ENCODE data around the gene ARHGAP23. TPM values are rescaled to one million over a fixed set of nuclear protein-coding genes. Genes with fewer than 3 reads are reported as not detected.

The ARHGAP23 gene
- total RNA-seq, 1 experiment from 2014 or later: 0.04 TPM

- DNase-seq: no peak
- no peak overlapping the region for H3K4me2 ChIP-seq (ENCODE audit: low read depth, low read length, poor library complexity, severe bottlenecking)
Measured at GRCh38 chr17:38425744-38426143, 2.5 kb upstream of the ARHGAP23 start.

GRCh38 chr17:38426441-38426840, 1.8 kb upstream of the ARHGAP23 start:
- Histone ChIP-seq H3K4me1 (ENCODE audit: low read length) (peaks cover 22% of the 10 kb centered on the region), H3K27ac (ENCODE audit: low read length) (no peak overlapping the region), H3K9me2 (replicated peaks; ENCODE audit: insufficient read depth, low read length) (no peaks in the 10 kb centered on the region), H3K9ac (ENCODE audit: low read length) (no peak overlapping the region), H4K20me1 (ENCODE audit: insufficient read depth, low read depth, low read length) (no peaks in the 10 kb centered on the region), H3K27me3 (ENCODE audit: low read length) (no peaks in the 10 kb centered on the region), H3K4me2 (ENCODE audit: low read depth, low read length, poor library complexity, severe bottlenecking) (no peak overlapping the region), H3K79me2 (ENCODE audit: low read length) (no peaks in the 10 kb centered on the region), H2AFZ (ENCODE audit: low read length) (no peak overlapping the region), H3K36me3 (ENCODE audit: insufficient read depth, low read length) (no peaks in the 10 kb centered on the region), H3K9me3 (ENCODE audit: low read length) (no peaks in the 10 kb centered on the region), H3K4me3 (ENCODE audit: low read length) (no peak overlapping the region)
- no peak for DNase-seq

More at GRCh38 chr17:38425744-38426143, 2.5 kb upstream of the ARHGAP23 start:
- Histone ChIP-seq H2AFZ (ENCODE audit: low read length) (no peak overlapping the region), H4K20me1 (ENCODE audit: insufficient read depth, low read depth, low read length) (no peaks in the 10 kb centered on the region), H3K4me1 (ENCODE audit: low read length) (peaks cover 24% of the 10 kb centered on the region), H3K9me2 (replicated peaks; ENCODE audit: insufficient read depth, low read length) (no peaks in the 10 kb centered on the region), H3K9ac (ENCODE audit: low read length) (no peak overlapping the region), H3K9me3 (ENCODE audit: low read length) (no peaks in the 10 kb centered on the region), H3K27me3 (ENCODE audit: low read length) (no peaks in the 10 kb centered on the region), H3K27ac (ENCODE audit: low read length) (no peak overlapping the region), H3K79me2 (ENCODE audit: low read length) (no peaks in the 10 kb centered on the region), H3K4me3 (ENCODE audit: low read length) (no peak overlapping the region), H3K36me3 (ENCODE audit: insufficient read depth, low read length) (no peaks in the 10 kb centered on the region)

- H3K9me2 ChIP-seq (replicated peaks; ENCODE audit: insufficient read depth, low read length): no peaks in the 10 kb centered on the region
- no peaks in the 10 kb centered on the region for H4K20me1 ChIP-seq (ENCODE audit: insufficient read depth, low read depth, low read length)
- no peak for DNase-seq
- H3K27ac ChIP-seq (ENCODE audit: low read length): no peak overlapping the region
- H3K9me3 ChIP-seq (ENCODE audit: low read length): no peaks in the 10 kb centered on the region
- H3K36me3 ChIP-seq (ENCODE audit: insufficient read depth, low read length): no peaks in the 10 kb centered on the region
- H3K4me2 ChIP-seq (ENCODE audit: low read depth, low read length, poor library complexity, severe bottlenecking): peak overlapping the region; percentile 36
- no peaks in the 10 kb centered on the region for H3K27me3 ChIP-seq (ENCODE audit: low read length)
- peaks cover 13% of the 10 kb centered on the region for H3K4me1 ChIP-seq (ENCODE audit: low read length)
- H3K4me3 ChIP-seq (ENCODE audit: low read length): no peak overlapping the region
- H2AFZ ChIP-seq (ENCODE audit: low read length): no peak overlapping the region
- H3K9ac ChIP-seq (ENCODE audit: low read length): peak overlapping the region; percentile 43; the same call in 1 of the 2 replicates
- no peaks in the 10 kb centered on the region for H3K79me2 ChIP-seq (ENCODE audit: low read length)
Measured at GRCh38 chr17:38427160-38427949, 909 bp upstream of the ARHGAP23 start.

- peak overlapping the region; percentile 44; the same call in 1 of the 2 replicates for H3K9ac ChIP-seq (ENCODE audit: low read length)
- H3K9me3 ChIP-seq (ENCODE audit: low read length): no peaks in the 10 kb centered on the region
- no peaks in the 10 kb centered on the region for H3K79me2 ChIP-seq (ENCODE audit: low read length)
- H3K27me3 ChIP-seq (ENCODE audit: low read length): no peaks in the 10 kb centered on the region
- no peaks in the 10 kb centered on the region for H3K36me3 ChIP-seq (ENCODE audit: insufficient read depth, low read length)
- peaks cover 13% of the 10 kb centered on the region for H3K4me1 ChIP-seq (ENCODE audit: low read length)
- no peak for DNase-seq
- H3K4me3 ChIP-seq (ENCODE audit: low read length): peak overlapping the region; percentile 51; the same call in 1 of the 2 replicates
- H3K9me2 ChIP-seq (replicated peaks; ENCODE audit: insufficient read depth, low read length): no peaks in the 10 kb centered on the region
- H4K20me1 ChIP-seq (ENCODE audit: insufficient read depth, low read depth, low read length): no peaks in the 10 kb centered on the region
- no peak overlapping the region for H2AFZ ChIP-seq (ENCODE audit: low read length)
- no peak overlapping the region for H3K27ac ChIP-seq (ENCODE audit: low read length)
- H3K4me2 ChIP-seq (ENCODE audit: low read depth, low read length, poor library complexity, severe bottlenecking): peak overlapping the region; percentile 63
Measured at GRCh38 chr17:38428643-38429371, 543 bp downstream of the ARHGAP23 start.

GRCh38 chr17:38429476-38430100, 1.3 kb downstream of the ARHGAP23 start:
- H3K9me3 ChIP-seq (ENCODE audit: low read length): no peaks in the 10 kb centered on the region
- H3K27me3 ChIP-seq (ENCODE audit: low read length): no peaks in the 10 kb centered on the region
- no peaks in the 10 kb centered on the region for H4K20me1 ChIP-seq (ENCODE audit: insufficient read depth, low read depth, low read length)
- no peak overlapping the region for H2AFZ ChIP-seq (ENCODE audit: low read length)
- no peaks in the 10 kb centered on the region for H3K36me3 ChIP-seq (ENCODE audit: insufficient read depth, low read length)
- no peak overlapping the region for H3K27ac ChIP-seq (ENCODE audit: low read length)
- no peak for DNase-seq
- H3K4me2 ChIP-seq (ENCODE audit: low read depth, low read length, poor library complexity, severe bottlenecking): no peak overlapping the region
- no peaks in the 10 kb centered on the region for H3K9me2 ChIP-seq (replicated peaks; ENCODE audit: insufficient read depth, low read length)
- peaks cover 13% of the 10 kb centered on the region for H3K4me1 ChIP-seq (ENCODE audit: low read length)
- H3K4me3 ChIP-seq (ENCODE audit: low read length): no peak overlapping the region
- H3K79me2 ChIP-seq (ENCODE audit: low read length): no peaks in the 10 kb centered on the region
- no peak overlapping the region for H3K9ac ChIP-seq (ENCODE audit: low read length)

- no peak for DNase-seq
- Histone ChIP-seq H3K9me2 (replicated peaks; ENCODE audit: insufficient read depth, low read length) (no peaks in the 10 kb centered on the region), H2AFZ (ENCODE audit: low read length) (no peak overlapping the region), H3K4me2 (ENCODE audit: low read depth, low read length, poor library complexity, severe bottlenecking) (no peak overlapping the region), H3K9me3 (ENCODE audit: low read length) (no peaks in the 10 kb centered on the region), H4K20me1 (ENCODE audit: insufficient read depth, low read depth, low read length) (no peaks in the 10 kb centered on the region), H3K36me3 (ENCODE audit: insufficient read depth, low read length) (no peaks in the 10 kb centered on the region), H3K4me1 (ENCODE audit: low read length) (peaks cover 13% of the 10 kb centered on the region), H3K27me3 (ENCODE audit: low read length) (no peaks in the 10 kb centered on the region), H3K79me2 (ENCODE audit: low read length) (no peaks in the 10 kb centered on the region), H3K9ac (ENCODE audit: low read length) (no peak overlapping the region), H3K4me3 (ENCODE audit: low read length) (no peak overlapping the region), H3K27ac (ENCODE audit: low read length) (no peak overlapping the region)
Measured at GRCh38 chr17:38430316-38430715, 2.1 kb downstream of the ARHGAP23 start.

- Histone ChIP-seq H2AFZ (ENCODE audit: low read length) (no peak overlapping the region), H3K79me2 (ENCODE audit: low read length) (no peaks in the 10 kb centered on the region), H3K27me3 (ENCODE audit: low read length) (no peaks in the 10 kb centered on the region), H3K4me1 (ENCODE audit: low read length) (peaks cover 13% of the 10 kb centered on the region), H3K9me3 (ENCODE audit: low read length) (no peaks in the 10 kb centered on the region), H3K4me3 (ENCODE audit: low read length) (no peak overlapping the region), H3K9ac (ENCODE audit: low read length) (no peak overlapping the region), H3K36me3 (ENCODE audit: insufficient read depth, low read length) (no peaks in the 10 kb centered on the region), H4K20me1 (ENCODE audit: insufficient read depth, low read depth, low read length) (no peaks in the 10 kb centered on the region), H3K9me2 (replicated peaks; ENCODE audit: insufficient read depth, low read length) (no peaks in the 10 kb centered on the region), H3K27ac (ENCODE audit: low read length) (no peak overlapping the region), H3K4me2 (ENCODE audit: low read depth, low read length, poor library complexity, severe bottlenecking) (no peak overlapping the region)
- DNase-seq: no peak
Measured at GRCh38 chr17:38430822-38431221, 2.6 kb downstream of the ARHGAP23 start.
